Measurements from ENCODE around the gene S1PR1.
"Not testable (repeated sequence)": the region's sequence is repeated elsewhere in the genome, so short reads cannot be mapped to it uniquely, and the experiment has no call there.

The S1PR1 gene

GRCh38 chr1:101194746-101195145 is 42.1 kb upstream of the S1PR1 start:
- H3K4me3 ChIP-seq (ENCODE audit: low read length): no peak overlapping the region
- TF ChIP-seq CTCF (conservative IDR thresholded peaks at IDR 0.05; ENCODE audit: low read length): no peak
- no peak for DNase-seq (ENCODE audit: low read depth)

- no peak for DNase-seq (ENCODE audit: low read depth)
- no peak overlapping the region for H3K4me3 ChIP-seq (ENCODE audit: low read length)
- no peak for TF ChIP-seq CTCF (conservative IDR thresholded peaks at IDR 0.05; ENCODE audit: low read length)
Measured at GRCh38 chr1:101196668-101197067, 40.2 kb upstream of the S1PR1 start.

GRCh38 chr1:101198842-101199636 is 37.8 kb upstream of the S1PR1 start:
- no peak for DNase-seq (ENCODE audit: low read depth)
- H3K4me3 ChIP-seq (ENCODE audit: low read length): no peak overlapping the region
- TF ChIP-seq CTCF (conservative IDR thresholded peaks at IDR 0.05; ENCODE audit: low read length): no peak

- DNase-seq (ENCODE audit: low read depth): no peak
- no peak overlapping the region for H3K4me3 ChIP-seq (ENCODE audit: low read length)
- TF ChIP-seq CTCF (conservative IDR thresholded peaks at IDR 0.05; ENCODE audit: low read length): no peak
Measured at GRCh38 chr1:101199637-101199982, 37.2 kb upstream of the S1PR1 start.

- no peak overlapping the region for H3K4me3 ChIP-seq (ENCODE audit: low read length)
- no peak; the same call in 1 of the 2 replicates for TF ChIP-seq CTCF (conservative IDR thresholded peaks at IDR 0.05; ENCODE audit: low read length)
- peak; percentile 95 for DNase-seq (ENCODE audit: low read depth)
Measured at GRCh38 chr1:101200513-101200912, 36.3 kb upstream of the S1PR1 start.

GRCh38 chr1:101203820-101204540 is 32.8 kb upstream of the S1PR1 start:
- no peak overlapping the region for H3K4me3 ChIP-seq (ENCODE audit: low read length)
- no peak for TF ChIP-seq CTCF (conservative IDR thresholded peaks at IDR 0.05; ENCODE audit: low read length)
- DNase-seq (ENCODE audit: low read depth): peak; percentile 85

- no peak for DNase-seq (ENCODE audit: low read depth)
- no peak for TF ChIP-seq CTCF (conservative IDR thresholded peaks at IDR 0.05; ENCODE audit: low read length)
- H3K4me3 ChIP-seq (ENCODE audit: low read length): no peak overlapping the region
Measured at GRCh38 chr1:101205457-101205856, 31.4 kb upstream of the S1PR1 start.

GRCh38 chr1:101206139-101206538 is 30.7 kb upstream of the S1PR1 start:
- DNase-seq (ENCODE audit: low read depth); H3K4me3 ChIP-seq (ENCODE audit: low read length): not testable (repeated sequence)

GRCh38 chr1:101207271-101207670 is 29.5 kb upstream of the S1PR1 start:
- not testable (repeated sequence) for H3K4me3 ChIP-seq (ENCODE audit: low read length); DNase-seq (ENCODE audit: low read depth)

Data from AG10803 (cell line).